C4-2B (cell line): ENCODE results near the gene ATP6V0A4.

Experiments used
- CTCF ChIP-seq: fragments of 450-650 bp; conservative IDR thresholded peaks from 2 replicates; pipeline ENCODE4 v1.5.1; 2017; ENCODE audit warnings: mild to moderate bottlenecking
- ZFX ChIP-seq: fragments of 450-650 bp; IDR thresholded peaks from 2 replicates; pipeline ENCODE4 v1.6.1; 2017

DNA sequence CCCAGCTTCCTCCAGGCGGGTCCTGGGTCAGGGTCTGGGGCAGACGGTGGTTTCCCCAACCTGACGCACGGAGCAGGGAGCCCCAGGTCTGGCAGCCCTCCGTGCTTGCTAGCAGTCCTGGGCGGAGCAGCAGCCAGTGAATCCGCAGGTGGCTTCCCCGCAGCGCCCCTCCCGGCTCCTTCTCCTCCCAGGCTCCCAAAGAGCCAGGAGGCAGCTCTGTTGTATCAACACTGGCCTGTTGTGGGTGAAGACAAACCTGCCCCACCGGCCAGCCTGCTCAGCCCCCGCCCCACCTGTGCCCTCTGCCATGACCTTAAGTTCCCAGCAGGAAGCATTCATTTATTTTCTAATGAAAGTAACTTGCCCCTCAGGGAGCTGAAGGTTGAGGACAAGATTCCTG is 24.2 kb downstream of the ATP6V0A4 start:
- TF ChIP-seq CTCF (no peak), ZFX (no peak)
